ENCODE data around the gene NPFFR1.

- TF ChIP-seq POLR2A (IDR thresholded peaks at IDR 0.05) (no peak), POLR2AphosphoS5 (IDR thresholded peaks at IDR 0.05; ENCODE audit: insufficient read depth in 1 of 2, low read depth in 1 of 2) (peak in 1 of 2 donors; percentile 28), CTCF (IDR thresholded peaks at IDR 0.05) (no peak)
These were observed 36.9 kb upstream of the NPFFR1 start for GRCh38 chr10:70320751-70321150.
